HEK293 (cell line): ENCODE results near the gene PARD3.

Experiments used
- CTCF ChIA-PET: fragments of 350-600 bp; formaldehyde crosslinking; extraction: SDS; loops from one replicate; lab custom pipeline; 2021; ENCODE audit warnings: antibody characterized with exemption; lab: Yijun Ruan, JAX
- POLR2A ChIA-PET: fragments of 300-600 bp; formaldehyde crosslinking; extraction: SDS; loops from one replicate; lab custom pipeline; 2020; ENCODE audit warnings: antibody characterized with exemption, inconsistent platforms; lab: Yijun Ruan, JAX
- H3K27ac ChIP-seq: fragments of 200-500 bp; sonication (Bioruptor generic); 2 replicates; pipeline ENCODE4 v1.5.1; 2014; ENCODE audit warnings: low read depth, low read length, control low read depth, inconsistent platforms; ENCODE audit errors: extremely low read depth
- H3K36me3 ChIP-seq, 2 experiments: fragments of 200-500 bp in 1 of 2; sonication (Bioruptor generic) in 1 of 2; 1 replicate in 1 of 2; 2 replicates in 1 of 2; pipeline ENCODE4 v1.5.1; 2014 to 2017; ENCODE audit warnings: inconsistent platforms in 2 of 2, low read length in 2 of 2; ENCODE audit not compliant: control insufficient read depth in 2 of 2, insufficient read depth in 1 of 2
- H3K4me1 ChIP-seq: fragments of 200-500 bp; sonication (Bioruptor generic); 2 replicates; pipeline ENCODE4 v1.5.1; 2014; ENCODE audit warnings: mild to moderate bottlenecking, low read length, inconsistent platforms; ENCODE audit not compliant: control insufficient read depth, insufficient read depth
- H3K4me3 ChIP-seq: 2 replicates; pipeline ENCODE4 v1.5.1; 2011; ENCODE audit warnings: low read depth, mild to moderate bottlenecking, control low read depth, low read length, moderate library complexity
- H3K9me3 ChIP-seq: fragments of 200-500 bp; sonication (Bioruptor generic); 2 replicates; pipeline ENCODE4 v1.5.1; 2014; ENCODE audit warnings: low read depth, low read length, inconsistent platforms; ENCODE audit not compliant: control insufficient read depth, insufficient read depth
- EGR2 ChIP-seq: fragments of 450-650 bp; formaldehyde crosslinking; IDR thresholded peaks from 2 replicates; pipeline ENCODE4 v1.5.1; 2016; ENCODE audit warnings: low read depth, missing biosample characterization, missing genetic modification characterization
- ELK4 ChIP-seq: IDR thresholded peaks from 2 replicates; pipeline ENCODE4 v1.6.1; 2011; ENCODE audit warnings: mild to moderate bottlenecking, low read depth, low read length, borderline replicate concordance
- FEZF1 ChIP-seq: fragments of 450-650 bp; formaldehyde crosslinking; IDR thresholded peaks from 2 replicates; pipeline ENCODE4 v1.5.1; 2016; ENCODE audit warnings: missing biosample characterization, missing genetic modification characterization
- GLI4 ChIP-seq: fragments of 450-650 bp; formaldehyde crosslinking; IDR thresholded peaks from 2 replicates; pipeline ENCODE4 v1.5.1; 2016; ENCODE audit warnings: missing biosample characterization, missing genetic modification characterization
- KLF1 ChIP-seq: fragments of 450-650 bp; formaldehyde crosslinking; IDR thresholded peaks from 2 replicates; pipeline ENCODE4 v1.5.1; 2016; ENCODE audit warnings: missing biosample characterization, missing genetic modification characterization
- KLF8 ChIP-seq: fragments of 450-650 bp; formaldehyde crosslinking; IDR thresholded peaks from 2 replicates; pipeline ENCODE4 v1.5.1; 2016; ENCODE audit warnings: missing biosample characterization, missing genetic modification characterization
- KLF9 ChIP-seq: fragments of 450-650 bp; formaldehyde crosslinking; IDR thresholded peaks from 2 replicates; pipeline ENCODE4 v1.5.1; 2016; ENCODE audit warnings: missing biosample characterization, missing genetic modification characterization, low read depth
- OSR2 ChIP-seq: fragments of 450-650 bp; formaldehyde crosslinking; IDR thresholded peaks from 2 replicates; pipeline ENCODE4 v1.5.1; 2016; ENCODE audit warnings: missing biosample characterization, missing genetic modification characterization
- OVOL3 ChIP-seq: fragments of 450-650 bp; formaldehyde crosslinking; IDR thresholded peaks from 2 replicates; pipeline ENCODE4 v1.5.1; 2016; ENCODE audit warnings: missing biosample characterization, missing genetic modification characterization
- PRDM1 ChIP-seq: fragments of 450-650 bp; formaldehyde crosslinking; IDR thresholded peaks from 2 replicates; pipeline ENCODE4; 2016; ENCODE audit warnings: missing biosample characterization, missing genetic modification characterization
- SCRT1 ChIP-seq: fragments of 450-650 bp; formaldehyde crosslinking; IDR thresholded peaks from 2 replicates; pipeline ENCODE4 v1.5.1; 2016; ENCODE audit warnings: missing biosample characterization, missing genetic modification characterization, borderline replicate concordance
- ZFHX2 ChIP-seq: fragments of 450-650 bp; formaldehyde crosslinking; conservative IDR thresholded peaks from 2 replicates; pipeline ENCODE4 v1.5.1; 2016; ENCODE audit warnings: missing biosample characterization, missing genetic modification characterization
- ZFP3 ChIP-seq: fragments of 450-650 bp; formaldehyde crosslinking; IDR thresholded peaks from 2 replicates; pipeline ENCODE4 v1.5.1; 2016; ENCODE audit warnings: low read depth, missing biosample characterization, missing genetic modification characterization
- ZNF112 ChIP-seq: fragments of 450-650 bp; formaldehyde crosslinking; IDR thresholded peaks from 2 replicates; pipeline ENCODE4 v1.5.0; 2017; ENCODE audit warnings: missing biosample characterization, missing genetic modification characterization
- ZNF132 ChIP-seq: fragments of 450-650 bp; formaldehyde crosslinking; IDR thresholded peaks from 2 replicates; pipeline ENCODE4 v1.5.1; 2017; ENCODE audit warnings: missing biosample characterization, missing genetic modification characterization, borderline replicate concordance
- ZNF157 ChIP-seq: fragments of 450-650 bp; formaldehyde crosslinking; IDR thresholded peaks from 2 replicates; pipeline ENCODE4 v1.5.1; 2016; ENCODE audit warnings: missing biosample characterization, missing genetic modification characterization
- ZNF174 ChIP-seq: fragments of 450-650 bp; formaldehyde crosslinking; IDR thresholded peaks from 2 replicates; pipeline ENCODE4 v1.5.0; 2017; ENCODE audit warnings: missing biosample characterization, mild to moderate bottlenecking, missing genetic modification characterization
- ZNF19 ChIP-seq: fragments of 450-650 bp; formaldehyde crosslinking; IDR thresholded peaks from 2 replicates; pipeline ENCODE4; 2016; ENCODE audit warnings: missing biosample characterization, missing genetic modification characterization, low read depth
- ZNF2 ChIP-seq: fragments of 450-650 bp; formaldehyde crosslinking; IDR thresholded peaks from 2 replicates; pipeline ENCODE4 v1.5.1; 2016; ENCODE audit warnings: missing biosample characterization, missing genetic modification characterization
- ZNF214 ChIP-seq: fragments of 450-650 bp; formaldehyde crosslinking; IDR thresholded peaks from 2 replicates; pipeline ENCODE4 v1.5.1; 2017; ENCODE audit warnings: missing biosample characterization, mild to moderate bottlenecking, missing genetic modification characterization, borderline replicate concordance
- ZNF23 ChIP-seq: fragments of 450-650 bp; formaldehyde crosslinking; IDR thresholded peaks from 2 replicates; pipeline ENCODE4 v1.5.1; 2016; ENCODE audit warnings: missing biosample characterization, missing genetic modification characterization, borderline replicate concordance
- ZNF292 ChIP-seq: fragments of 450-650 bp; formaldehyde crosslinking; IDR thresholded peaks from 2 replicates; pipeline ENCODE4 v1.5.1; 2016; ENCODE audit warnings: low read depth, missing biosample characterization, missing genetic modification characterization, borderline replicate concordance
- ZNF311 ChIP-seq: fragments of 450-650 bp; formaldehyde crosslinking; IDR thresholded peaks from 2 replicates; pipeline ENCODE4 v1.5.1; 2017; ENCODE audit warnings: missing biosample characterization, missing genetic modification characterization, borderline replicate concordance
- ZNF335 ChIP-seq: fragments of 450-650 bp; formaldehyde crosslinking; conservative IDR thresholded peaks from 2 replicates; pipeline ENCODE4 v1.5.1; 2016; ENCODE audit warnings: missing biosample characterization, missing genetic modification characterization
- ZNF513 ChIP-seq: fragments of 450-650 bp; IDR thresholded peaks from 2 replicates; pipeline ENCODE4 v1.5.1; 2018; ENCODE audit warnings: missing biosample characterization, missing genetic modification characterization
- ZNF521 ChIP-seq: fragments of 450-650 bp; formaldehyde crosslinking; IDR thresholded peaks from 2 replicates; pipeline ENCODE4 v1.5.1; 2017; ENCODE audit warnings: missing biosample characterization, mild to moderate bottlenecking, missing genetic modification characterization
- ZNF596 ChIP-seq: fragments of 450-650 bp; IDR thresholded peaks from 2 replicates; pipeline ENCODE4 v1.5.0; 2018; ENCODE audit warnings: missing biosample characterization, mild to moderate bottlenecking, missing genetic modification characterization, moderate library complexity
- ZNF677 ChIP-seq: fragments of 450-650 bp; IDR thresholded peaks from 2 replicates; pipeline ENCODE4 v1.5.0; 2018; ENCODE audit warnings: missing biosample characterization, mild to moderate bottlenecking, missing genetic modification characterization, moderate library complexity
- ZNF792 ChIP-seq: fragments of 450-650 bp; formaldehyde crosslinking; IDR thresholded peaks from 2 replicates; pipeline ENCODE4 v1.5.1; 2016; ENCODE audit warnings: missing biosample characterization, missing genetic modification characterization
- ZNF843 ChIP-seq: fragments of 450-650 bp; formaldehyde crosslinking; IDR thresholded peaks from 2 replicates; pipeline ENCODE4 v1.5.1; 2016; ENCODE audit warnings: missing biosample characterization, missing genetic modification characterization
- ZSCAN16 ChIP-seq: fragments of 450-650 bp; formaldehyde crosslinking; IDR thresholded peaks from 2 replicates; pipeline ENCODE4 v1.5.1; 2016; ENCODE audit warnings: missing biosample characterization, missing genetic modification characterization

The PARD3 gene

GRCh38 chr10:34628174-34628796 lies 186.8 kb downstream of the PARD3 start:
- CTCF ChIA-PET, result interaction anchor here (3.1 kb wide), 1 partner anchor 10 kb away, joined by 14 read pairs; no protein-coding TSS in a partner anchor
- POLR2A ChIA-PET, result no interaction called here

DNA sequence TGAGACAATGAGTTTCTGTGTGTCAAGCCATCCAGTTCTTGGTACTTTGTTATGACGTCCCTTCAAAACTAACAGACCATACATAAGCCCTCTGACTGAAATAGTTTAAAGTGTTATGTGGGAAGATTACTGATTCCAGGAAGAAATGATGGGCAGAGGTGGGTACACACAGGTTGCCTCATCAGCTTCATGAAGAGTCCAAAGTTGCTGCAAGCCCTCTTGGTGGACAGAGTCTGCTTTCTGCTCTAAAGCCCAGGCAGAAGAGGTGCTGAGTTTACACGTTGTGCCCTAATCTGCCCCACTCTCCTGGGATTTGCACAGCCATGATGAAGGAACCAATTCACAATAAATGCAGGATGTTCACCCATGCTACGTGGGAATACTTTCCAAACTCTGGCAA lies 187.4 kb downstream of the PARD3 start:
- no peak overlapping the region for H3K4me3 ChIP-seq
- peaks cover 3% of the 10 kb centered on the region; the same call in 1 of the 2 replicates for H3K4me1 ChIP-seq
- no peaks in the 10 kb centered on the region for H3K36me3 ChIP-seq
- no peaks in the 10 kb centered on the region for H3K9me3 ChIP-seq
- no peak overlapping the region for H3K27ac ChIP-seq
- POLR2A ChIA-PET, result no interaction called here
- TF ChIP-seq OVOL3 (tag by site-specific recombination) (no peak), ZFP3 (tag by site-specific recombination) (no peak), FEZF1 (tag by site-specific recombination) (no peak), ELK4 (no peak), ZNF677 (tag by site-specific recombination) (no peak), ZNF513 (tag by site-specific recombination) (no peak), KLF8 (no peak), ZNF214 (tag by site-specific recombination) (no peak), ZNF19 (no peak), ZNF596 (tag by site-specific recombination) (no peak), ZNF112 (tag by site-specific recombination) (no peak), ZNF843 (tag by site-specific recombination) (no peak)
- CTCF ChIA-PET, result interaction anchor here (3.1 kb wide), 1 partner anchor 10 kb away, joined by 14 read pairs; no protein-coding TSS in a partner anchor

More at GRCh38 chr10:34628174-34628796, 186.8 kb downstream of the PARD3 start:
- TF ChIP-seq ZNF311 (tag by site-specific recombination), result no peak
- TF ChIP-seq KLF9 (tag by site-specific recombination), result peak; percentile 84
- peak; percentile 41 for TF ChIP-seq ZNF335 (tag by site-specific recombination)
- TF ChIP-seq ZNF2 (tag by site-specific recombination), result 0 out of 2 replicates have a peak, but pooled peaks have one; percentile 28
- TF ChIP-seq ZNF174 (tag by site-specific recombination), result no peak
- no peak for TF ChIP-seq ZNF792 (tag by site-specific recombination)
- TF ChIP-seq PRDM1 (tag by site-specific recombination), result peak; percentile 30; the same call in 1 of the 2 replicates
- no peak for TF ChIP-seq OSR2 (tag by site-specific recombination)
- no peak for TF ChIP-seq ZNF521 (tag by site-specific recombination)
- peak; percentile 50 for TF ChIP-seq ZFHX2
- no peak for TF ChIP-seq ZNF292 (tag by site-specific recombination)
- no peak for TF ChIP-seq ZNF23
- TF ChIP-seq ZNF157, result no peak
- TF ChIP-seq EGR2 (tag by site-specific recombination), result no peak
- peak; percentile 59 for TF ChIP-seq KLF1 (tag by site-specific recombination)
- TF ChIP-seq SCRT1, result no peak
- no peak for TF ChIP-seq ZNF132
- TF ChIP-seq ZSCAN16 (tag by site-specific recombination), result no peak
- TF ChIP-seq GLI4, result no peak
- H3K9me3 ChIP-seq, result no peaks in the 10 kb centered on the region
- H3K4me1 ChIP-seq, result peaks cover 3% of the 10 kb centered on the region; the same call in 1 of the 2 replicates
- no peak overlapping the region for H3K4me3 ChIP-seq
- H3K36me3 ChIP-seq, result no peaks in the 10 kb centered on the region
- H3K27ac ChIP-seq, result no peak overlapping the region
